Thyroid gland (tissue), 4 donors: ENCODE data around the gene DUSP10. TPM values are rescaled to one million over a fixed set of nuclear protein-coding genes. Genes with fewer than 3 reads are reported as not detected.
A peak's percentile ranks its signal among the peaks of the same experiment; 100 is the strongest.

Experiments used
- DNase-seq, 2 donors: peaks; one replicate each; pipeline ENCODE4 v3.0.0-alpha.2; 2019
- H3K27ac ChIP-seq, 3 donors: fragments of 200-600 bp; sonication (generic); 1 replicate in 2 of 3; 2 replicates in 1 of 3; pipeline ENCODE4 v1.5.1; 2016 to 2019; ENCODE audit warnings: mild to moderate bottlenecking in 1 of 3, moderate library complexity in 1 of 3
- H3K27me3 ChIP-seq: fragments of 200-600 bp; sonication (generic); one replicate; pipeline ENCODE4 v1.5.1; 2019
- H3K36me3 ChIP-seq, 2 donors: fragments of 200-600 bp; sonication (generic); one replicate each; pipeline ENCODE4 v1.5.1; 2016 to 2019
- H3K4me1 ChIP-seq, 2 donors: fragments of 200-600 bp; sonication (generic); one replicate each; pipeline ENCODE4 v1.5.1; 2017 to 2019
- H3K4me3 ChIP-seq, 3 donors: fragments of 200-600 bp; sonication (generic); replicated peaks in 1 of 3; 1 replicate in 2 of 3; 2 replicates in 1 of 3; pipeline ENCODE4 v1.5.1; 2016; ENCODE audit warnings: mild to moderate bottlenecking in 1 of 3
- H3K9me3 ChIP-seq: fragments of 200-600 bp; sonication (generic); one replicate; pipeline ENCODE4 v1.5.1; 2017
- CTCF ChIP-seq, 6 experiments: fragments of 200-600 bp in 3 of 6; fragments of 450-650 bp in 3 of 6; sonication (generic) in 3 of 6; IDR thresholded peaks; one replicate each; pipeline ENCODE4 v1.5.1; 2016 to 2019; ENCODE audit warnings: antibody characterized with exemption in 6 of 6, mild to moderate bottlenecking in 2 of 6, inconsistent platforms in 1 of 6, moderate library complexity in 1 of 6
- POLR2A ChIP-seq, 2 donors: fragments of 450-650 bp; IDR thresholded peaks; one replicate each; pipeline ENCODE4 v1.6.1; 2017; ENCODE audit warnings: antibody characterized with exemption in 2 of 2, mild to moderate bottlenecking in 2 of 2, moderate library complexity in 1 of 2
- WGBS, 2 donors: methylation state at CpG; one replicate each; pipeline ENCODE4 v1.1.5; 2017; 5-methylcytosine and 5-hydroxymethylcytosine counted together
- intact Hi-C: fragments of 100-400 bp; cut with DNase I; formaldehyde crosslinking; loops from one replicate; pipeline ENCODE4 v1.15.1; 2023
- total RNA-seq, 4 donors: library from RNA; depleted of rRNA; stranded (reverse); fragments of >200 nt; gene quantifications; one replicate each; pipeline ENCODE4 v1.2.3, GENCODE V29; 2016

The DUSP10 gene
- total RNA-seq, 4 donors from 2014 or later = 7.2 to 13.8 (median 8.6) TPM

GRCh38 chr1:221711656-221712055, 30.2 kb downstream of the DUSP10 start:
- no peaks in the 10 kb centered on the region for H3K36me3 ChIP-seq
- TF ChIP-seq CTCF (IDR thresholded peaks at IDR 0.05) (no peak), POLR2A (IDR thresholded peaks at IDR 0.05) (no peak)
- intact Hi-C loops = no loop called here
- peaks cover 7 to 21% of the 10 kb centered on the region in 2 donors for H3K4me1 ChIP-seq
- H3K27ac ChIP-seq = no peak overlapping the region
- H3K27me3 ChIP-seq = no peaks in the 10 kb centered on the region
- no peak for DNase-seq
- no peaks in the 10 kb centered on the region for H3K9me3 ChIP-seq
- H3K4me3 ChIP-seq = no peak overlapping the region
- WGBS, 2 donors = 91 to 92% methylated on average over 1 of the region's 1 CpG

- Histone ChIP-seq H3K4me3 (no peak overlapping the region), H3K4me1 (peaks cover 7 to 21% of the 10 kb centered on the region in 2 donors)
- WGBS, 2 donors = 79 to 85% methylated on average over 3 of the region's 3 CpGs
Measured at GRCh38 chr1:221711063-221711577, 30.8 kb downstream of the DUSP10 start.

GRCh38 chr1:221709854-221710253, 32.0 kb downstream of the DUSP10 start:
- H3K9me3 ChIP-seq = no peaks in the 10 kb centered on the region
- H3K4me3 ChIP-seq = no peak overlapping the region
- no peak overlapping the region for H3K27ac ChIP-seq
- peaks cover 0 to 4% of the 10 kb centered on the region in 2 donors for H3K36me3 ChIP-seq
- H3K4me1 ChIP-seq = peaks cover 0 to 13% of the 10 kb centered on the region in 2 donors
- 93 to 96% methylated on average over 3 of the region's 3 CpGs for WGBS, 2 donors
- DNase-seq = no peak
- H3K27me3 ChIP-seq = no peaks in the 10 kb centered on the region
- intact Hi-C loops = no loop called here
- TF ChIP-seq POLR2A (IDR thresholded peaks at IDR 0.05) (no peak), CTCF (IDR thresholded peaks at IDR 0.05) (no peak)

More at GRCh38 chr1:221711063-221711577, 30.8 kb downstream of the DUSP10 start:
- no peaks in the 10 kb centered on the region for H3K36me3 ChIP-seq
- H3K27ac ChIP-seq = no peak overlapping the region
- DNase-seq = no peak
- no peaks in the 10 kb centered on the region for H3K9me3 ChIP-seq
- H3K27me3 ChIP-seq = no peaks in the 10 kb centered on the region
- intact Hi-C loops = no loop called here
- no peak for TF ChIP-seq CTCF (IDR thresholded peaks at IDR 0.05)
- TF ChIP-seq POLR2A (IDR thresholded peaks at IDR 0.05) = no peak

- no peak overlapping the region for H3K27ac ChIP-seq
- no peaks in the 10 kb centered on the region for H3K9me3 ChIP-seq
- WGBS, 2 donors = 28 to 44% methylated on average over 3 of the region's 3 CpGs
- peaks cover 0 to 4% of the 10 kb centered on the region in 2 donors for H3K36me3 ChIP-seq
- H3K4me3 ChIP-seq = no peak overlapping the region
- H3K4me1 ChIP-seq = peaks cover 0 to 13% of the 10 kb centered on the region in 2 donors
- no peak for TF ChIP-seq CTCF (IDR thresholded peaks at IDR 0.05)
- no peak for TF ChIP-seq POLR2A (IDR thresholded peaks at IDR 0.05)
- peak; percentile 44 to 49 for DNase-seq
- no peaks in the 10 kb centered on the region for H3K27me3 ChIP-seq
- intact Hi-C loops = no loop called here
Measured at GRCh38 chr1:221708987-221709386, 32.9 kb downstream of the DUSP10 start.

- peaks cover 0 to 13% of the 10 kb centered on the region in 2 donors for H3K4me1 ChIP-seq
- intact Hi-C loops = no loop called here
- DNase-seq = no peak
- no peaks in the 10 kb centered on the region for H3K27me3 ChIP-seq
- H3K9me3 ChIP-seq = no peaks in the 10 kb centered on the region
- H3K4me3 ChIP-seq = no peak overlapping the region
- WGBS, 2 donors = 84 to 90% methylated on average over 5 of the region's 5 CpGs
- H3K27ac ChIP-seq = no peak overlapping the region
- TF ChIP-seq CTCF (IDR thresholded peaks at IDR 0.05) (no peak), POLR2A (IDR thresholded peaks at IDR 0.05) (no peak)
- peaks cover 0 to 4% of the 10 kb centered on the region in 2 donors for H3K36me3 ChIP-seq
Measured at GRCh38 chr1:221708076-221708571, 33.8 kb downstream of the DUSP10 start.
